ENCODE data around the gene MOB1A.

The MOB1A gene
- total RNA-seq = 256 to 442 (median 279) reads per million in 3 donors

GRCh38 chr2:74178211-74179062, at the start of gene MOB1A:
MOB1A (minus strand) TSS chr2:74178879; CDS start chr2:74178674, 205 bp downstream.
- peak within 1 kb of the TSS; percentile 96 for H3K4me3 ChIP-seq (ENCODE audit: insufficient read depth, low read depth, low read length, poor library complexity, severe bottlenecking)

GRCh38 chr2:74227646-74228045, 49.0 kb upstream of the MOB1A start:
- no peaks in the 10 kb centered on the region for H3K27me3 ChIP-seq (replicated peaks; ENCODE audit: control insufficient read depth, insufficient read depth, low read length, poor library complexity, severe bottlenecking)
- no peak overlapping the region for H3K4me3 ChIP-seq (ENCODE audit: insufficient read depth, low read depth, low read length, poor library complexity, severe bottlenecking)
- H3K4me1 ChIP-seq (ENCODE audit: control insufficient read depth, insufficient read depth, low read length, poor library complexity, severe bottlenecking) = no peaks in the 10 kb centered on the region
- H3K9me3 ChIP-seq (ENCODE audit: control insufficient read depth, low read length) = no peaks in the 10 kb centered on the region
- no peak for DNase-seq
- H3K36me3 ChIP-seq (ENCODE audit: control insufficient read depth, insufficient read depth, low read length) = no peaks in the 10 kb centered on the region
- H3K27ac ChIP-seq (ENCODE audit: insufficient read depth, low read length, poor library complexity, severe bottlenecking) = no peak overlapping the region

More at GRCh38 chr2:74178211-74179062, at the start of gene MOB1A:
- peak; percentile 92 to 97 (median 96) for DNase-seq
- Histone ChIP-seq H3K27me3 (replicated peaks; ENCODE audit: control insufficient read depth, insufficient read depth, low read length, poor library complexity, severe bottlenecking) (no peaks in the 10 kb centered on the region), H3K27ac (ENCODE audit: insufficient read depth, low read length, poor library complexity, severe bottlenecking) (peak within 1 kb of the TSS; percentile 98), H3K4me1 (ENCODE audit: control insufficient read depth, insufficient read depth, low read length, poor library complexity, severe bottlenecking) (peaks cover 19% of the 10 kb centered on the region), H3K9me3 (ENCODE audit: control insufficient read depth, low read length) (no peaks in the 10 kb centered on the region), H3K36me3 (ENCODE audit: control insufficient read depth, insufficient read depth, low read length) (no peaks in the 10 kb centered on the region)

- Histone ChIP-seq H3K4me1 (ENCODE audit: control insufficient read depth, insufficient read depth, low read length, poor library complexity, severe bottlenecking) (no peaks in the 10 kb centered on the region), H3K4me3 (ENCODE audit: insufficient read depth, low read depth, low read length, poor library complexity, severe bottlenecking) (no peak overlapping the region), H3K27ac (ENCODE audit: insufficient read depth, low read length, poor library complexity, severe bottlenecking) (no peak overlapping the region), H3K27me3 (replicated peaks; ENCODE audit: control insufficient read depth, insufficient read depth, low read length, poor library complexity, severe bottlenecking) (no peaks in the 10 kb centered on the region), H3K36me3 (ENCODE audit: control insufficient read depth, insufficient read depth, low read length) (no peaks in the 10 kb centered on the region), H3K9me3 (ENCODE audit: control insufficient read depth, low read length) (no peaks in the 10 kb centered on the region)
- DNase-seq = no peak
Measured at GRCh38 chr2:74226648-74227213, 48.1 kb upstream of the MOB1A start.

- H3K4me3 ChIP-seq (ENCODE audit: insufficient read depth, low read depth, low read length, poor library complexity, severe bottlenecking) = no peak overlapping the region
- H3K27me3 ChIP-seq (replicated peaks; ENCODE audit: control insufficient read depth, insufficient read depth, low read length, poor library complexity, severe bottlenecking) = no peaks in the 10 kb centered on the region
- no peak for DNase-seq
- no peaks in the 10 kb centered on the region for H3K4me1 ChIP-seq (ENCODE audit: control insufficient read depth, insufficient read depth, low read length, poor library complexity, severe bottlenecking)
- H3K27ac ChIP-seq (ENCODE audit: insufficient read depth, low read length, poor library complexity, severe bottlenecking) = no peak overlapping the region
- H3K9me3 ChIP-seq (ENCODE audit: control insufficient read depth, low read length) = no peaks in the 10 kb centered on the region
- no peaks in the 10 kb centered on the region for H3K36me3 ChIP-seq (ENCODE audit: control insufficient read depth, insufficient read depth, low read length)
Measured at GRCh38 chr2:74225698-74226459, 47.2 kb upstream of the MOB1A start.

- peaks cover 4% of the 10 kb centered on the region for H3K36me3 ChIP-seq (ENCODE audit: control insufficient read depth, insufficient read depth, low read length)
- H3K27ac ChIP-seq (ENCODE audit: insufficient read depth, low read length, poor library complexity, severe bottlenecking) = no peak overlapping the region
- no peaks in the 10 kb centered on the region for H3K9me3 ChIP-seq (ENCODE audit: control insufficient read depth, low read length)
- no peak for DNase-seq
- no peaks in the 10 kb centered on the region for H3K4me1 ChIP-seq (ENCODE audit: control insufficient read depth, insufficient read depth, low read length, poor library complexity, severe bottlenecking)
- no peak overlapping the region for H3K4me3 ChIP-seq (ENCODE audit: insufficient read depth, low read depth, low read length, poor library complexity, severe bottlenecking)
- no peaks in the 10 kb centered on the region for H3K27me3 ChIP-seq (replicated peaks; ENCODE audit: control insufficient read depth, insufficient read depth, low read length, poor library complexity, severe bottlenecking)
Measured at GRCh38 chr2:74223941-74224770, 45.5 kb upstream of the MOB1A start.

- no peak overlapping the region for H3K4me3 ChIP-seq (ENCODE audit: insufficient read depth, low read depth, low read length, poor library complexity, severe bottlenecking)
- DNase-seq = no peak
- H3K9me3 ChIP-seq (ENCODE audit: control insufficient read depth, low read length) = no peaks in the 10 kb centered on the region
- no peak overlapping the region for H3K27ac ChIP-seq (ENCODE audit: insufficient read depth, low read length, poor library complexity, severe bottlenecking)
- peaks cover 11% of the 10 kb centered on the region for H3K36me3 ChIP-seq (ENCODE audit: control insufficient read depth, insufficient read depth, low read length)
- H3K27me3 ChIP-seq (replicated peaks; ENCODE audit: control insufficient read depth, insufficient read depth, low read length, poor library complexity, severe bottlenecking) = no peaks in the 10 kb centered on the region
- H3K4me1 ChIP-seq (ENCODE audit: control insufficient read depth, insufficient read depth, low read length, poor library complexity, severe bottlenecking) = no peaks in the 10 kb centered on the region
Measured at GRCh38 chr2:74222300-74222650, 43.6 kb upstream of the MOB1A start.

GRCh38 chr2:74221604-74222299, 43.1 kb upstream of the MOB1A start:
- no peak overlapping the region for H3K27ac ChIP-seq (ENCODE audit: insufficient read depth, low read length, poor library complexity, severe bottlenecking)
- H3K9me3 ChIP-seq (ENCODE audit: control insufficient read depth, low read length) = no peaks in the 10 kb centered on the region
- no peaks in the 10 kb centered on the region for H3K4me1 ChIP-seq (ENCODE audit: control insufficient read depth, insufficient read depth, low read length, poor library complexity, severe bottlenecking)
- H3K27me3 ChIP-seq (replicated peaks; ENCODE audit: control insufficient read depth, insufficient read depth, low read length, poor library complexity, severe bottlenecking) = no peaks in the 10 kb centered on the region
- DNase-seq = no peak
- H3K4me3 ChIP-seq (ENCODE audit: insufficient read depth, low read depth, low read length, poor library complexity, severe bottlenecking) = no peak overlapping the region
- peaks cover 17% of the 10 kb centered on the region for H3K36me3 ChIP-seq (ENCODE audit: control insufficient read depth, insufficient read depth, low read length)

GRCh38 chr2:74221091-74221490, 42.4 kb upstream of the MOB1A start:
- no peak for DNase-seq

GRCh38 chr2:74219846-74220486, 41.3 kb upstream of the MOB1A start:
- H3K4me3 ChIP-seq (ENCODE audit: insufficient read depth, low read depth, low read length, poor library complexity, severe bottlenecking) = no peak overlapping the region
- DNase-seq = no peak
- peaks cover 24% of the 10 kb centered on the region for H3K36me3 ChIP-seq (ENCODE audit: control insufficient read depth, insufficient read depth, low read length)
- no peaks in the 10 kb centered on the region for H3K27me3 ChIP-seq (replicated peaks; ENCODE audit: control insufficient read depth, insufficient read depth, low read length, poor library complexity, severe bottlenecking)
- H3K9me3 ChIP-seq (ENCODE audit: control insufficient read depth, low read length) = no peaks in the 10 kb centered on the region
- no peaks in the 10 kb centered on the region for H3K4me1 ChIP-seq (ENCODE audit: control insufficient read depth, insufficient read depth, low read length, poor library complexity, severe bottlenecking)
- H3K27ac ChIP-seq (ENCODE audit: insufficient read depth, low read length, poor library complexity, severe bottlenecking) = no peak overlapping the region

More at GRCh38 chr2:74221091-74221490, 42.4 kb upstream of the MOB1A start:
- no peaks in the 10 kb centered on the region for H3K27me3 ChIP-seq (replicated peaks; ENCODE audit: control insufficient read depth, insufficient read depth, low read length, poor library complexity, severe bottlenecking)
- no peaks in the 10 kb centered on the region for H3K9me3 ChIP-seq (ENCODE audit: control insufficient read depth, low read length)
- no peak overlapping the region for H3K4me3 ChIP-seq (ENCODE audit: insufficient read depth, low read depth, low read length, poor library complexity, severe bottlenecking)
- no peak overlapping the region for H3K27ac ChIP-seq (ENCODE audit: insufficient read depth, low read length, poor library complexity, severe bottlenecking)
- peaks cover 20% of the 10 kb centered on the region for H3K36me3 ChIP-seq (ENCODE audit: control insufficient read depth, insufficient read depth, low read length)
- no peaks in the 10 kb centered on the region for H3K4me1 ChIP-seq (ENCODE audit: control insufficient read depth, insufficient read depth, low read length, poor library complexity, severe bottlenecking)
